HepG2 (cell line): ENCODE data around the gene EIF5B. TPM values are rescaled to one million over a fixed set of nuclear protein-coding genes. Genes with fewer than 3 reads are reported as not detected.

Experiments used
- ATAD3A ChIP-seq: sonication (generic); formaldehyde crosslinking; IDR thresholded peaks from 2 replicates; pipeline ENCODE4 v1.4.0; 2020; ENCODE audit warnings: missing genetic modification reagents
- CEBPB ChIP-seq: IDR thresholded peaks from 2 replicates; pipeline ENCODE4 v1.6.1; 2011; ENCODE audit warnings: low read depth, low read length, improper control_type of control experiment, borderline replicate concordance
- HMGA1 ChIP-seq: sonication (generic); formaldehyde crosslinking; conservative IDR thresholded peaks from 2 replicates; pipeline ENCODE4 v1.4.0; 2020; ENCODE audit warnings: missing genetic modification reagents
- HNF1B ChIP-seq: sonication (generic); formaldehyde crosslinking; IDR thresholded peaks from 2 replicates; pipeline ENCODE4 v1.5.1; 2020; ENCODE audit warnings: mild to moderate bottlenecking, moderate library complexity, missing genetic modification reagents
- KDM5B ChIP-seq: sonication (generic); formaldehyde crosslinking; IDR thresholded peaks from 2 replicates; pipeline ENCODE4 v1.4.0; 2020; ENCODE audit warnings: missing genetic modification reagents, mild to moderate bottlenecking, borderline replicate concordance
- KLF11 ChIP-seq: IDR thresholded peaks from 2 replicates; pipeline ENCODE4 v1.6.1; 2016; ENCODE audit warnings: missing compliant biosample characterization
- KLF16 ChIP-seq, 2 experiments: sonication (generic) in 1 of 2; formaldehyde crosslinking in 1 of 2; IDR thresholded peaks; 2 replicates each; pipeline versions ENCODE4 v1.6.1 to v1.8.0; 2016 to 2023; ENCODE audit warnings: missing genetic modification reagents in 2 of 2, missing compliant biosample characterization in 1 of 2
- MZF1 ChIP-seq: sonication (generic); formaldehyde crosslinking; IDR thresholded peaks from 2 replicates; pipeline ENCODE4 v1.8.1; 2023; ENCODE audit warnings: mild to moderate bottlenecking, missing genetic modification reagents, borderline replicate concordance
- NKX3-1 ChIP-seq: sonication (generic); formaldehyde crosslinking; IDR thresholded peaks from 2 replicates; pipeline ENCODE4 v1.5.0; 2020; ENCODE audit warnings: missing genetic modification reagents
- NR2F2 ChIP-seq: IDR thresholded peaks from 2 replicates; pipeline ENCODE4 v1.6.1; 2012; ENCODE audit warnings: low read depth, inconsistent platforms, borderline replicate concordance
- TGIF2 ChIP-seq: IDR thresholded peaks from 2 replicates; pipeline ENCODE4 v1.6.1; 2016; ENCODE audit warnings: control low read depth, missing compliant biosample characterization
- USF2 ChIP-seq, 2 experiments: sonication (generic) in 1 of 2; formaldehyde crosslinking in 1 of 2; IDR thresholded peaks; 2 replicates each; pipeline versions ENCODE4 v1.5.1 to v1.6.1; 2011 to 2020; ENCODE audit warnings: borderline replicate concordance in 1 of 2, low read depth in 1 of 2, low read length in 1 of 2, mild to moderate bottlenecking in 1 of 2, missing genetic modification reagents in 1 of 2, moderate library complexity in 1 of 2
- ZFP36 ChIP-seq: fragments of 150-350 bp; IDR thresholded peaks from 2 replicates; pipeline ENCODE4 v1.6.1; 2018; ENCODE audit warnings: borderline replicate concordance, low read length, low read depth; ENCODE audit not compliant: partially characterized antibody
- ZFP36L2 ChIP-seq: sonication (generic); formaldehyde crosslinking; IDR thresholded peaks from 2 replicates; pipeline ENCODE4 v1.4.0; 2020; ENCODE audit warnings: missing genetic modification reagents
- ZMYM4 ChIP-seq: sonication (generic); formaldehyde crosslinking; IDR thresholded peaks from 2 replicates; pipeline ENCODE4 v1.8.1; 2023; ENCODE audit warnings: mild to moderate bottlenecking, missing genetic modification reagents
- ZNF18 ChIP-seq: sonication (generic); formaldehyde crosslinking; IDR thresholded peaks from 2 replicates; pipeline ENCODE4 v1.8.0; 2022; ENCODE audit warnings: mild to moderate bottlenecking, missing genetic modification reagents; ENCODE audit not compliant: insufficient replicate concordance
- ZNF30 ChIP-seq: sonication (generic); formaldehyde crosslinking; IDR thresholded peaks from 2 replicates; pipeline ENCODE4 v1.5.0; 2020; ENCODE audit warnings: mild to moderate bottlenecking, missing genetic modification reagents
- ZNF44 ChIP-seq: sonication (generic); formaldehyde crosslinking; IDR thresholded peaks from 2 replicates; pipeline ENCODE4 v1.5.1; 2020; ENCODE audit warnings: mild to moderate bottlenecking, missing genetic modification reagents
- polyA plus RNA-seq, 8 experiments: library from polyadenylated mRNA; depleted of rRNA in 3 of 8; stranded (reverse) in 7 of 8; unstranded in 1 of 8; fragments of >200 nt; fragmentation: Illumina TruSeq in 4 of 8; extraction: Trizol in 4 of 8; gene quantifications; 2 replicates each; pipeline versions ENCODE4 v1.2.1 to v1.2.3, GENCODE V29; 2011 to 2016; ENCODE audit warnings: low read depth in 4 of 8, missing spikeins in 1 of 8, mixed read lengths in 1 of 8; ENCODE audit not compliant: insufficient read depth in 1 of 8
- total RNA-seq, 5 experiments: library from RNA; depleted of rRNA; stranded (reverse); fragments of >200 nt; fragmentation: Illumina TruSeq; extraction: Trizol; gene quantifications; 2 replicates each; pipeline ENCODE4 v1.2.3, GENCODE V29; 2016; ENCODE audit warnings: low read depth in 1 of 5
- TF ChIP-seq, protein P1 (sequence below): sonication (generic); formaldehyde crosslinking; conservative IDR thresholded peaks from 2 replicates; pipeline ENCODE4 v1.8.0; 2022; ENCODE audit warnings: missing genetic modification reagents
- TF ChIP-seq, protein P2 (sequence below): sonication (generic); formaldehyde crosslinking; IDR thresholded peaks from 2 replicates; pipeline ENCODE4 v1.4.0; 2020; ENCODE audit warnings: missing genetic modification reagents

EIF5B gene
- total and polyA plus RNA-seq, 2 of the 13 experiments (the other 11 are each of a cell fraction or from before 2014, with no cell fraction given) = 8.8 to 32.1 TPM

- TF ChIP-seq USF2 (IDR thresholded peaks at IDR 0.05; ENCODE audit: low read depth, low read length) = no peak
- TF ChIP-seq USF2 (CRISPR knock-in tag; IDR thresholded peaks at IDR 0.05; ENCODE audit: borderline replicate concordance) = no peak; the same call in 1 of the 2 replicates
- TF ChIP-seq KDM5B (CRISPR knock-in tag) = peak; percentile 86
- peak; percentile 64 for TF ChIP-seq KLF11
- TF ChIP-seq ZNF30 (CRISPR knock-in tag) = peak; percentile 11; the same call in 1 of the 2 replicates
- no peak for TF ChIP-seq HMGA1 (CRISPR knock-in tag)
- TF ChIP-seq KLF16 (CRISPR knock-in tag; IDR thresholded peaks at IDR 0.05) = peak in 1 of 2 experiments; percentile 95; a peak in 2 of 4 replicates
- TF ChIP-seq, protein P1, sequence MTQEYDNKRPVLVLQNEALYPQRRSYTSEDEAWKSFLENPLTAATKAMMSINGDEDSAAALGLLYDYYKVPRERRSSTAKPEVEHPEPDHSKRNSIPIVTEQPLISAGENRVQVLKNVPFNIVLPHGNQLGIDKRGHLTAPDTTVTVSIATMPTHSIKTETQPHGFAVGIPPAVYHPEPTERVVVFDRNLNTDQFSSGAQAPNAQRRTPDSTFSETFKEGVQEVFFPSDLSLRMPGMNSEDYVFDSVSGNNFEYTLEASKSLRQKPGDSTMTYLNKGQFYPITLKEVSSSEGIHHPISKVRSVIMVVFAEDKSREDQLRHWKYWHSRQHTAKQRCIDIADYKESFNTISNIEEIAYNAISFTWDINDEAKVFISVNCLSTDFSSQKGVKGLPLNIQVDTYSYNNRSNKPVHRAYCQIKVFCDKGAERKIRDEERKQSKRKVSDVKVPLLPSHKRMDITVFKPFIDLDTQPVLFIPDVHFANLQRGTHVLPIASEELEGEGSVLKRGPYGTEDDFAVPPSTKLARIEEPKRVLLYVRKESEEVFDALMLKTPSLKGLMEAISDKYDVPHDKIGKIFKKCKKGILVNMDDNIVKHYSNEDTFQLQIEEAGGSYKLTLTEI (CRISPR knock-in tag) = no peak
- TF ChIP-seq HNF1B (CRISPR knock-in tag) = peak; percentile 83; the same call in 1 of the 2 replicates
- peak; percentile 52; the same call in 1 of the 2 replicates for TF ChIP-seq ZNF44 (CRISPR knock-in tag)
- no peak for TF ChIP-seq ZFP36
- TF ChIP-seq, protein P2, sequence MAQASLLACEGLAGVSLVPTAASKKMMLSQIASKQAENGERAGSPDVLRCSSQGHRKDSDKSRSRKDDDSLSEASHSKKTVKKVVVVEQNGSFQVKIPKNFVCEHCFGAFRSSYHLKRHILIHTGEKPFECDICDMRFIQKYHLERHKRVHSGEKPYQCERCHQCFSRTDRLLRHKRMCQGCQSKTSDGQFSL = peak; percentile 57; the same call in 1 of the 2 replicates
- peak; percentile 95 for TF ChIP-seq ZNF18 (CRISPR knock-in tag)
- TF ChIP-seq NKX3-1 (CRISPR knock-in tag) = peak; percentile 93
- TF ChIP-seq NR2F2 = no peak
- no peak for TF ChIP-seq ZFP36L2 (CRISPR knock-in tag)
- no peak; the same call in 1 of the 2 replicates for TF ChIP-seq ATAD3A (CRISPR knock-in tag)
- no peak for TF ChIP-seq MZF1 (CRISPR knock-in tag)
- TF ChIP-seq ZMYM4 (CRISPR knock-in tag) = peak; percentile 99
- peak; percentile 92 for TF ChIP-seq TGIF2 (CRISPR knock-in tag)
- no peak for TF ChIP-seq CEBPB
Measured at GRCh38 chr2:99337113-99338028, at the start of gene EIF5B (continued).
